Fibroblast of peridontal ligament (primary cell): ENCODE data around the gene USP8.
"Not testable (repeated sequence)": the region's sequence is repeated elsewhere in the genome, so short reads cannot be mapped to it uniquely, and the experiment has no call there.

Experiments used
- DNase-seq: peaks from one replicate; pipeline ENCODE4 v3.0.0-alpha.2; 2010; ENCODE audit errors: extremely low read depth

The USP8 gene

DNA sequence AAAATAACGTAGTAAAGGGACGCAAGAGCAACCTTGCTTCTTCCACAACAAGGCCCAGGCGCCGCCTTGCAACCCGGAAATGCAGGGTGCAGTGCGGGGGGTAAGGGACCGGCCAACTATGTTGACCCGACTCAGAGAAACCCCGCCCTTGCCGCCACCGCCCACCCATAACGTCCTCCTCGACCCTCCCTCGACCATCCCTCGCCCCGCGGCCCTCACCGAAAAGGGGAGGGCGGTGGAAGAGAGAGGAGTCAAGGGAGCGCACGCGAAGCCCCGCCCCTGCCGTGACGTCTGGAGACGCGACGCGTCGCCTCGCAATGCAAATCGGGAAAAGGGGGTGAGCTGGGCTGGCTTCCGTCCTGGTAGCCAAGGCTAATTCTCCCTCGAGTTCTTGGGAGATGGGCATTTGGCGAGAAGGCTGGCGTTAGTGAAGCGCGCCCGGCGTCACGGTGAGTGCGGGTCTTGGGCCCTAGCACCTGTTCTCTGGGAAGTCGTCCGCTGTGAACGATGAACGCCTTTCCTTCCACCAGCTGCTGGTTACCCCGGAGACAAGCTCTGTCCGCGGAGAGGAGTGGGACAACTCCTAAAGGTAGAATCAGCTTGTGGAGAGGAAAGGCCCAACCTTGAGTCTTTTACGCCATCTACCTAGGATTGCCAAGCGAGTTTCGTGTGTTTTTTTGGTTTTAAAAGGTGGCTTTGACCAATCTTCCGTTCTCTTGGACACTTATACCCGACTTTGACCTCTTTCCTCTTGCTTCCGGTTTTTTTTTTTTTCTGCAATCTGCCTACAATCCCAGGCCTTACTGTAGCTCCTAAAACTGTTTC, at the start of gene USP8:
Gene USP8, plus strand, starts transcription at position 340 of the 825 bp plus-strand sequence. CDS start 14,669 bp downstream, outside the sequence.
- DNase-seq: peak; percentile 95

DNA sequence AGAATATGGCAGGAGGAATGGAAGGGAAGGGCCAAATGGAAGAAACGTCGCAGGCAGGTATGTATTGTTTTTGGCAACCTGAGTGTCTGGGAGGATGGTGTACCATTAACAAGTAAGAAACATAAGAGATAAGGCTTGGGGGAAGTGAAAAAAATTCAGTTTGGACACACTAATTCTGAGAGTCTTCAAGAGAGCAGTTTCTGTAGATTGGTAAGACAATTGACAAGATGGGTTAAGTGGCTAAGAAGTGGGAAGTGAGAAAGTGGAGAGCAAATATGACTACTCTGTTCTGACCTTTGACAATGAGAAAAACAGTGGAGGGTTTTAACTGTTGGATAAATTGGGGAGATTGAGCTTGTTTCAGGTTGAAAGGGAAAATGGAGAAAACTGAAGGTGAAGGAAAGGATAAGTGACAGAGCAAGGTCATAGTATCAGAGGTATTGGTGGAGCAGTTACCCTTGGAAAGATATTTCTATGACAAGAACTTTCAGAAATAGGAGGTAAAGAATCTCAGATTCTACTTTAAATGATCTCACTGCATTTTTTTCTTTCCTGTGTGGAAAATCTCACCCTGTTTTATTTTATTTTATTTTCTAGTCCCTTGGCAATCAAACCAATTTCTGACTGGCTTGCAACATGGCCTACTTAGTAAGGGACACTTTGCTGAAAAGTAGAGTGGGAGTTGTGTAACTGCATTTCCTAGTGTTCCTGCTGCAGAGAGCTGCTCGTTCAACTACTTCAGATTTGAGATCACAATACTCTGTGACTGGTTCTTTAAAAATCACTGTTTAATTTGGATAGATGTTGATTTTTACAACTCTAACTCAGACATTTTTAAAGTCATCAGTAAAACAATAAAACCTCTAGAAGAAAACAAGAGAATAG, 46.1 kb upstream of the USP8 start:
- no peak for DNase-seq

DNA sequence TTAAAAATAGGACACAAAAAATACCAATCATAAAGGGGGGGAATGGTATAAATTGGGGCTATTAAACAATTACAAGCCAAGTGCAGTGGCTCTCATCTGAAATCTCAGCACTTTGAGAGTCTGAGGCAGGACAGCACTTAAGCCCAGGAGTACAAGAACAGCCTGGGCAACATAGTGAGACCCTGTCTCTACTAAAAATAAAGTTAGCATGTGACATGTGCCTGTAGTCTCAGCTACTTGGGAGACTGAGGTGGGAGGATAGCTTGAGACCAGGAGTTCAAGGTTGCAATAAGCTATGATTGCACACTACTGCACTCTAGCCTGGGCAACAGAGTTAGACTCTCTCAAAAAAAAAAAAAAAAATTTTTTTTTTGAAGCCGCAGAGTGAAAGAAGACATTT, 45.4 kb upstream of the USP8 start:
- no peak for DNase-seq

DNA sequence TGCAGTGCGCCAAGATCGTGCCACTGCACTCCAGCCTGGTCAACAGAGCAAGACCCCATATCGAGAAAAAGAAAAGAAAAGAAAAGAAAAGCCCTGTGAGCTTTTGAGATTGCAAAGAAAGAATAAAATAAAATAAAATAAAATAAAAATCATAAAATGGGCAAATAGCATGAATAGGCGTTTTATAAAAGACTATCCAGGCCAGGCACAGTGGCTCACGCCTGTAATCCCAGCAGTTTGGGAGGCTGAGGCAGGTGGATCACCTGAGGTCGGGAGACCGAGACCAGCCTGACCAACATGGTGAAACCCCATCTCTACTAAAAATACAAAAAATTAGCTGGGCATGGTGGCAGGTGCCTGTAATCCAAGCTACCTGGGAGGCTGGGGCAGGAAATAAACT, 44.8 kb upstream of the USP8 start:
- not testable (repeated sequence) for DNase-seq

DNA sequence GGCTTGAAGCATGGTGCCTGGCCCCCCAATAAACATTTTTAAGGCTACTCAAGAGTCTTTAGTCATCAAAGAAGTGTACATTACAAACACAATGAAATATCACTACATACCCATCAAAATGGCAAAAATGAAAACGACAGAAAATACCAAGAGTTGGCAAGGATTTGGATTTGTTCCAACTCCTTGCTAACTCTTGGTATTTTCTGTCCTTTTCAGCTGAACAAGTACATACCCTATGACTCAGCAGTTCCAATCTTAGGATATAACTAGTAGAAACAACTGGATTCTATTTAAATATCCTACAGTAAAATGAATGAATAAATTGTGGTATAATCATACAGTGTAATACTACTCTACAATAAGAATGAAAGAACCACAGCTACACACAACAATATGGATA, 44.1 kb upstream of the USP8 start:
- peak; percentile 67 for DNase-seq

DNA sequence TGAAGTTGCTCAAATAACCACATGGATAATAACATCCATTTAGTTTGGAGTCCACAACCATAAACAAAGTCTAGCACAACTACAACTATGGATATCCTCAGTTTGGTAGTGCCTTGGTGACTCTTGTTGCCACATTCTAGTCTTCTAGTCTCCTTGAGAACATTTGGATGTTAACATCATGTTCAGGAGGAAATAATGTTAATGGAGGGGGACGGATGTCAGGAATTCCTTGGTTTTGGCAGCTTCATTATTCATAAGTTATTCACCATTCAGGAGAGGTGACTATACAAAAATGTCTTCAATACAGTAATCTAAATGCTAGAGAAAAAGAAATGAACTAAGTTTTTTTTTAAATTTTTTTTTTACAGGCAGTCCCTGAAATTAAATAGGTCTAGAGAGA, 42.8 kb upstream of the USP8 start:
- no peak for DNase-seq

DNA sequence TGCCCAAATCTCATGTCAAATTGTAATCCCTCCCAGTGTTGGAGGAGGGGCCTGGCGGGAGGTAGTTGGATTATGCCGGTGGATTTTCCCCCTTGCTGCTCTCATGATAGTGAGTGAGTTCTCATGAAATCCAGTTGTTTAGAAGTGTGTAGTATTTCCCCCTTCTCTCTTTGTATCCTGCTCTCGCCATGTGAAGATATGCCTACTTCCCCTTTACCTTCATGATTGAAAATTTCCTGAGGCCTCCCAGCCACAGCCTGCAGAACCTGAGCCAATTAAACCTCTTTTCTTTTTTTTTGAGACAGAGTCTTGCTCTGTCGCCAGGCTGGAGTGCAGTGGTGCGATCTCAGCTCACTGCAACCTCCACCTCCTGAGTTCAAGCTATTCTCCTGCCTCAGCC, 41.8 kb upstream of the USP8 start:
- not testable (repeated sequence) for DNase-seq

DNA sequence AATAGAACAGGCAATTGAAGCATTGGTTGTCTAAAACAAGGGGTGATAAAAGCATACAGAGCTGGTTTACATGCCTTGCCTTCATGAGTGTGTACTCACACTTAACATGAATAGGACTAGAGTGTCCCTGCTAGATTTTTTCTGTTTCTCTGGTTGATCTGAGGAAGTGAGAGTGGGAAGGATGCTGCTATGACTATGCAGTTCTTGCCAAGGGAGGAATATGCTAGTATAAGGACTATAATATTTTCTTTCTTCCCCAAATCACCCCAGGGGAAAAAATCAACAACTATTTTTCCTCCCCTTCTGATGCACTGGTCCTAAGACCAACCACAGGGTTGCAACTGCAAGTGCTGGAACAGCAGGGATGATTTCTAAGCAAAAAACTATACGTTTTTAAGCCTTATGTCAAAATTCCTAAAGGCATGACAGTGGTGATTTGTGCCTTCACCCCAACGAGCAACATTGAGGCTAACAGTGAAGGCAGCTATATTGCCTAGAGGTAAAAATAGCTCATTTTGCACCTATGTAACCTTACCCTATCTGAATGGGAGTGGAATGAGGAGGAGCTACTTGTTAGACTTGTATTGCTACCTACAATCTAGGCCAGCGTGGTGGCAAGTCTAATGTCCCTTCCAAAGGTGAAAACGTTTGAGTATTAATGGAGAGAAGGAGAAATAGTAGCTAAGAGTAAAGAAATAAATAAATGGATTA, 33.5 kb upstream of the USP8 start:
- peak; percentile 11 for DNase-seq

DNA sequence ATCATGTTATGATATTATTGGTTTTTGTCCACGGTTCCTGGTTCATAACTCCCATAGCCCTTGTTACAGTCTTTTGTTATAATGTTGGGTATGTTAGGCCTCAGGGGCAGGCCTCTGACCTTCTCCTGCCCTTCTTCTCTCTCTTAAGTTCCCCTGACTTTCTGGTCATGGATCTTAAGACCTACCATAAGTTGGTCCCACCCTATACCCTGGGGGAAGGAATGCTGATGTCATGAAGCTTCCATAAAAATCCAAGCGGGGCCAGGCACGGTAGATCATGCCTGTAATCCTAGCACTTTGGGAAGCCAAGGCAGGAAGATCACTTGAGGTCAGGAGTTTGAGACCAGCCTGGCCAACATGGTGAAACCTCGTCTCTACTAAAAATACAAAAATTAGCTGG, 32.6 kb upstream of the USP8 start:
- peak; percentile 18 for DNase-seq

DNA sequence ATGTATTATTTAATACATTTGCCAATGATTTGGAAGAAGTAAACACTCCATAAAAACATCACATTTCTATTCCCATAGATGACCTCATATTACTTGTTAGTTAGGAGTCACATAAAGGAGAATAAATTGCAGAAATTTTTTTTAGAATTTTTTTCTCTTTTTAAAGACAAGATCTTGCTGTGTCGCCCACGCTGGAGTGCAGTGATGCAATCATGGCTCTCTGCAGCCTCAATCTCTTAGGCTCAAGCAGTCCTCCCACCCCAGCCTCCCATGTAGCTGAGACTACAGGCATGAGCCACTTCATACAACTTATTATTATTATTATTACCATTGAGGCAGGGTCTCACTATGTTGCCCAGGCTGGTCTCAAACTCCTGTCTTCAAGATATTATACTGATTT, 12.3 kb upstream of the USP8 start:
- no peak for DNase-seq

DNA sequence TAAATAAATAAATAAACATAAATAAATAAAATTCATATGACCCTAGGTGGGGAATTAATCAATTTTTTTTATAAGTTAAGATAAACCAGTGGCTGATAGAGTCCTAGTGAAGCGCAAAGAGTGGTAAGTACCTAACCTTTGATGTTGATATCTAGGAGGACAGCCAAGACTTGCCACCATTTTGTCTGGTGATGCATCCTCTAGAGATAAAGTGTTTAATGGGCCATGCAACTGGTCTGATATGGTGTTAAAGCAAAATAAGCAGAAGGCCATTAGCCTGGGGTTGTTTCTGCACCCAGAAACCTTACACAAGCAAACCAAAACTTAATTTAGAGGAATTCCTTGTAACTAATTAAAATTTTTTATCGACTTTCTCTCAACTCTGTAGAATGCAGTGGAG, 9.6 kb upstream of the USP8 start:
- DNase-seq: no peak

DNA sequence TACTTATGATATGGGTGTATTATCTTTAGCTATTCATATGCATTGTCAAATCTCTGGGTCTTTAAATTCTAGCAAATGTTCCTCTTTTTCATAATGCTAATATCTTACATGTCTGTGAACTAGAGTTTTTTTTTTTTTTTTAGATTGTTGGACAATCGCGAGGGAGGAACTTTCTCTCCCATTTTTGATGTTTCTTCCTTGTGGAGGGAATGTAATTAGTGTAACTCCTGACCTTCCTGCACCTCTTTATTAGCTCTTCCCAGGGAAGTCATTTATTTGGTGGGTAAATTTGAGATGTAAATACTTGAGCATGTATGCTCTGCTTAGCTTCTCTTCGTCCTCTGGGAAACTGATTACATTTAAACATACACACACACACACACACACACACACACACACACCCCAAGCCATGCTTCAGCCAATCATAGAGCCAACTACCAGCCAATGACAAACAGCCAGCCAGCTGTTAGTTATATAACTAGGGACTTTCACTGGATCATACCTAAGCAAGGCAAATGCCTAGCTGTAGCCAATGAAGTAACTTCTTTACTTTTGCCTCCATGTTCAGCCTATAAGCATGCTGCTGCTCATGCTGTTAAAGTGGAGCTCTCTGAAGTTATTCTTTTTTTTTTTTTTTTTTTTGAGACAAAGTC, 8.3 kb upstream of the USP8 start:
- peak; percentile 34 for DNase-seq

DNA sequence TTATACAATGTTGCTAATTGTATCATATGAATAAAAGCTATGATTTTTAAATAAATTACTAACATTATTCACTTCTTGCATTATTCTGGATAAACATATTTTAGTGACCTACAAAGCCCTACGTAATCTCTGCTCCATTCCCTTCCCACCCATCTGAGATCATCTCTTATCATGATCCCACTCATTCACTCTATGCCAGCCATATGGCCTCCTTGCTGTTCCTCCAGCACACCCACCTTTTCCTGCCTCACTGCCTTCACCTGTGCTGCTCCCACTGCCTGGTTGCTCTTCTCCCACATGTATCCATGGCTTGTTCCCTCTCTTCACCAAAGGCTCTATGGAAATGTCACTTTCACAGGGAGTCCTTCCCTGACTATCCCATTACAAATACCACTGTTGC, 7.3 kb upstream of the USP8 start:
- no peak for DNase-seq

DNA sequence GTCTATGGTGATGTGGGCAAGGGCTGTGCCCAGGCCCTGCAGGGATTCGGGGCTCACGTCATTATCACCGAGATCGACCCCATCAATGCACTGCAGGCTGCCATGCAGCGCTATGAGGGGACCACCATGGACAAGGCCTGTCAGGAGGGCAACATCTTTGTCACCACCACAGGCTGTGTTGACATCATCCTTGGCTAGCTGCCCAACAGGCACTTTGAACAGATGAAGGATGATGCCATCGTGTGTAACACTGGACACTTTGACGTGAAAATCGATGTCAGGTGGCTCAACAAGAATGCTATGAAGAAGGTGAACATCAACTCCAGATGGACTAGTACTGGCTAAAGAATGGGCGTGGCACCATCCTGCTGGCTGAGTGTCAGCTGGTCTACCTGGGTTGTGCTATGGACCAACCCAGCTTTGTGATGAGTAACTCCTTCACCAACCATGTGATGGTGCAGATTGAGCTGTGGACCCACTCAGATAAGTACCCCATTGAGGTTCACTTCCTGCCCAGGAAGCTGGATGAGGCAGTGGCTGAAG, 6.1 kb upstream of the USP8 start:
- DNase-seq: no peak

DNA sequence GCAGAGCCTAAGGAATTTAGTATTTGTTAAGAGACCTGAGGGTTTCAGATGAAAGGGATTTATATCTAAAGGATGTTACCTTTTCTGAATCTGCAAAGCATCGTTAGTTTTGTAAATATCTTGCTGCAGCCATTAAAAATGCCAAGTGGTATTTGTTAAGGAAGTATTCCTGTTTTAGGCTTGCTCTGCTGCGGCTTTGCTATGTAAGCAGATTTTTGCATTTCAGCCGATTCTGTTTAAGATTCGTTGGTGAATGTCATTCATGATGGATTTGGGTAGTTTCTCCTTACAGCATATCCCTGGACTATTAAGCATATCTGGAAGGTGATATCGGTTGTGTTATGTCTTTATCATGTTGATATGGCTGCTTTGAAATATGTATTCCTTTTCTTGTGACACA, 1.0 kb downstream of the USP8 start:
- DNase-seq: peak; percentile 23

DNA sequence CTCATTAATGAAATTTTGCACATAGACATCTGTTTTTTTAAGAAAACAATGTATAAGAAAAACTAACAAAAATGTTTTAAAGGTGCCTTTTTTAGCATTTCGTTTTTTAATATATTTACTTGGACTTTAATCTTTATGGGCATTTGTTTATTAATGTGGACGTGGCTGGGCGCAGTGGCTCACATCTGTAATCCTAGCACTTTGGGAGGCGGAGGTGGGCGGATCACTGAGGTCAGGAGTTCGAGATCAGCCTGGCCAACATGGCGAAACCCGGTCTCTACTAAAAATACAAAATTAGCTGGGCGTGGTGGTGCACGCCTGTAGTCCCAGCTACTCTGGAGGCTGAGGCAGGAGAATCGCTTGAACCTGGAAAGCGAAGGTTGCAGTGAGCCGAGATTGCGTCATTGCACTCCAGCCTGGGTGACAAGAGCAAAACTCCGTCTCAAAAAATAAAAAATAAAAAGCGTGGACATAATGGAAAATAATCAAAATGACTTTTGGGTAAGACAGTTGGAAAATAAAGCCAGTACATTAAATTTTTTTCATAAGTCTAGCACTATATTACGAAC, 1.6 kb downstream of the USP8 start:
- DNase-seq: not testable (repeated sequence)

DNA sequence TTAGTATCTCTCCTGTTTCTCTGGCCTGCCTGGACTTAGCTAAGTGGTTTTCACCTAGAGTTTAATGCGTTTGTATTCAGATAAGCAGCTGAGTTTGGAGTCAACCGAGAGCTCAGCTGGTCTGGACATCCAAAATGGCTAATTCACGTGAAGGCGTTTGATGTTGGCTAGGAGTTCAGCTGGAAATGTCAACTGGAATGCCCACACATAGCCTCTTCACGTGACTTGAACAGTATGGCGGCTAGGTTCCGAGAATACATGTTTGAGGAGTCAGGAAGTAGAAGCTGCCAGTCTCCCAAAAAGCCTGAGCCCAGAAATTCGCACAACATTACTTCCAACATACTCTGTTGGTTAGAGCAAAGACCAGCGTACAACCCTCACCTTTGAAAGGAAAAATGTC, 2.2 kb downstream of the USP8 start:
- DNase-seq: no peak

DNA sequence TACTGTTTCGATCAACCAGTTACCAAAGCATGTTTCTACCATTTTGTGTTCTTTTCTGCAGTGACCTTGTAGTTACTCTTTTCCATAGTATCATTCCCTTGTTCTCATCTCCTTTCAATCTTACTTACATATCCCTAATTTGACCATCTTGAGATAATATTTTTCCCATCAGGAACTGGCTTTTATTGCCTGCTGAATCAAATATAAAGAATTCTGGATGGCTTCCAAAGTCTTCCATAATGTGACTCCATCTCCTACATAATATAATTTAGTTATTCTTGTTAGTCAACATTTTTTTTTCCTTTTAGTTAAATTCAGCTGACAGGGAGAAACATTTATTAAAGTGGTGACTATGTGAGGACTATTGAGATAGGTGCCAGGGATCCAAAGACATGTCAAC, 7.0 kb downstream of the USP8 start:
- DNase-seq: peak; percentile 37

DNA sequence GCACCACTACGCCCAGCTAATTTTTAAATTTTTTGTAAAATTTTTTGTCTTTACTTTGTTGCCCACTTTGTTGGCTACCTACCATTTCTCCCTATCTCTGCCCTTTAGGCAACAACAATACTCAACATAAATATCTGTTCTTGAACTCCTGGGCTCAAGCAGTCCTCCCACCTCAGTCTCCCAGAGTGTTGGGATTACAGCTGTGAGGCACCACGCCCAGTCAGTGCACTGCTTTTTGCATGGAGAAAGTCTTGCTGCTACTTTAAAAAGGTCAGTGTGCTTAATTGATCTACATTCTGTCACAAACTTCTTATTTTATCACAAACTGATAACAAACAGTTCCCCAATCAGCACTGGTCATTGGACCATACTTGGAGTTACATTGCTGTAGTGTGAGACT, 8.0 kb downstream of the USP8 start:
- DNase-seq: no peak

DNA sequence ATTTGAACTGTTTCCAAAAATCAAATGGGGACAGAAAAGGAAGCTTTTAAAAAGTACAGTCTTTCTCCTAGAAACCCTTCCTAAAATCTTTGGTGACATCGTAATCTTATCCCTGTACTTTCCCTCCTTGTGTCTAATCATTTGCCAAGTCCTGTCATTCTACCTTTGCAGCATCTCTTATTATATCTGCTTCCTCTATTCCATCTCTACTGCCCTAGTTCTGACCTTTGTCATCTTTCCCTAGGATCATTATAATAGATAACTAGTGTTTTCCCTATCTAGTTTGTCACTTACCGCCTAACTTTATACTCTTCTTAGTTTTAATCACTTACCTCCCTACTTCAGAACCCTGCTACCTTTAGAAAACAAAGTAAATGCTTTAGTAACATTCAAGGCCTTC, 11.6 kb downstream of the USP8 start:
- DNase-seq: no peak

DNA sequence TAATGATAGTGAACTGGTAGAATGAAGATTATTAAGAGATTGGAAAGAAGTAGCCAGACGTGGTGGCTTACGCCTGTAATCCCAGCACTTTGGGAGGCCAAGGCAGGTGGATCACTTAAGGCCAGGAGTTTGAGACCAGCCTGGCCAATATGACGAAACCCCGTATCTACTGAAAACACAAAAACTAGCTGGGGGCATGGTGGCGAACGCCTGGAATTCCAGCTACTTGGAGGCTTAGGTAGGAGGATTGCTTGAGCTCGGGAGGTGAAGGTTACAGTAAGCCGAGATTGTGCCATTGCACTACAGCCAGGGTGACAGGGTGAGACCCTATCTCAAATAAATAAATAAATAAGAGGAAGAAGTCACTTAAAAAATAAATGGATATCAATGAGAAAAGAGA, 14.0 kb downstream of the USP8 start:
- DNase-seq: no peak
